SK-N-MC (cell line): ENCODE measurements around the gene ZNHIT3.

Experiments
- EZH2 ChIP-seq: fragments of 200-600 bp; sonication (generic); IDR thresholded peaks from one replicate; pipeline ENCODE4 v1.6.1; 2017; ENCODE audit warnings: antibody characterized with exemption
- FOXP2 ChIP-seq: optimal IDR thresholded peaks from 2 replicates; pipeline ENCODE3; 2011; ENCODE audit warnings: mild to moderate bottlenecking, moderate library complexity; ENCODE audit not compliant: insufficient read depth; ENCODE audit errors: extremely low read length, control extremely low read depth
- POLR2AphosphoS5 ChIP-seq: IDR thresholded peaks from 2 replicates; pipeline ENCODE4 v1.6.1; 2012; ENCODE audit warnings: mild to moderate bottlenecking, low read depth, low read length, borderline replicate concordance

GRCh38 chr17:36468903-36469635, 17.4 kb upstream of the ZNHIT3 start:
- TF ChIP-seq EZH2 (no peak), POLR2AphosphoS5 (no peak), FOXP2 (no peak)
